Occipital lobe (tissue), 2 donors: ENCODE results near the gene PRKG1. TPM values are rescaled to one million over a fixed set of nuclear protein-coding genes. Genes with fewer than 3 reads are reported as not detected.

ENCODE experiments used
- DNase-seq: peaks from one replicate; lab custom pipeline; 2025; lab: John Stamatoyannopoulos, UW
- total RNA-seq: library from RNA; depleted of rRNA; stranded (reverse); fragments of >200 nt; gene quantifications from one replicate; pipeline ENCODE4 v1.2.3, GENCODE V29; 2014

The PRKG1 gene
- total RNA-seq, 1 donor from 2014 or later = 24.2 TPM

DNA sequence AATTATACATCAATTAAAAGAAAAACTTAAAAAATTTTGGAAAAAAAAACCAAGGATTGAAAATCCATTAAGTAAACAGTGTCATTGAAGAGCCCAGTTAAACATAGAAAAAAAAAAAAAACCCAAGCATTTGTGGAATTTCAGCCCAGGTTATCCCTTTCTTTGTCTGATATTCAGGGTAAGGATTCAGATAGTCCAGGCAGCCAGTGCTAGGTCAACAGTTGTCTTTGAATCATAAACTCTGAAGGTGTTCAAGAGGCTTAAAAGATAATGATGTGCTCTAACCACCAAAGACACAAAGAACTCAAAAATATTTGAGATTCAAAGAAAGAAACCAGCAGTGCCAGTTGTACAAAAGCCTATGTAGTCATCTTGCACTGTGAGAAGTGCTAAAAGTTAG, 969.5 kb downstream of the PRKG1 start:
- no peak for DNase-seq

GRCh38 chr10:52048051-52048450, 973.8 kb downstream of the PRKG1 start:
- DNase-seq = no peak

DNA sequence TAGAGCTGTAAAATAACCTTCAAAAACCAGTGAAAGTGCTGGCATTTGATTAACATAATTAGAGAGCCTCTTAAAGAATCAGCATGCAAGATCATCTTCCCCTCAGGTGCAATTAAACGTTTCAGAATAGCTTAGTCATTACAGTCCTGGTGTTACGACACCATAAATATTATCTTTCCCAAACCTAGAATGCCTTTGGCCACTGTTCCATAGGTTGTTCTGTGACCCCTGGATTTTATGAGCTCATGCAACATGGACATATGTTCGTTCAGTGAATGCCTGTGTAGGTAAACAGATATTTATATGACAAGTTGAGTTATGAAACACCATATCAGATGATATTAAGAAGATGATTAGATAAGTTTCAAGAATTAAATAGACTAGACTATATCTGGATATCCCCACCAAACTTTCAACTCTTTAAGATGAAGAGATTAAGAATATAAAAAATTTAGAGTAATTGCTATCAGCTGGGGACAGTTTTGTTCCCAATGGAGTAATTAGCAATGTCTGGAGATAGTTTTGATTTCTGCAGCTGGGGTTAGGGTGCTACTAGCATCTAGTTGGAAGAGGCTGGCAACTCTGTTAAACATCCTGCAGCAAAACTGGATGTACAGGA, 976.3 kb downstream of the PRKG1 start:
- no peak for DNase-seq

DNA sequence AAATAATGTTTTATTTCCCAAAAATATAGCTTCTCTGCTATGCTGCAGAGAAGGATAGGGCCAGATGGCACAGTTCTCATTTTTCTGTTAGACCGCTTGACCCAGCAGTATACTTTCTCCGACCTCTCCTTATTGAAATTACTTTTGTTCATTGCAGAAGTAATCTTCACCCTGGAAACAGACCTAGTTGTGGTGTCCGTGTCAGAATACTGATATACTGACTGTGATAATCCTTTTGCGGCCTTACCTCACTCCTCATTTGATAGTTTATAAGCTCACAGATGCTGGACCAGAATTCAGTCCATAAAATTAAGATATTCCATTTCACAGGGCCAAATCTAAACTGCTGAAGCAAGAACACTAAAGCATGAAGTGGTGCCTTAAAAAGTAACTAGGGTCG, 979.2 kb downstream of the PRKG1 start:
- DNase-seq = no peak

DNA sequence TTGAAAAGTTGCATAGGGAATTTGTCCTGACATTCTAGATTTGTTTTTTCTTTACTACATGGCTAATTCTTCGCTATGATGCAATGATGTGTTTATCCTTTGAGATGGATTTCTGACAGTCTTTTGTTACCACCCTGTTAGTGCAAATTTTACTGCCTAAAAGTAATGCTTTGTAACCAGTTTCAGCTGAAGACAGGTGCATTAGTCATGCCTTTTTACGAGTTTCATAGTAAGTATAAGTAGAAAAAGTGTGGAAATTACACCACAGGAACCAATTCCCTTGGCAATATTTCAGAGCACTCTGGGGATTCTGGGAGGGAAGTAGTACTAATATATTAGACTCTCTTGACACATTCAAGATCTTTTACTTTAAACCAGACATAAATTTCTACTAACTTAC, 982.0 kb downstream of the PRKG1 start:
- DNase-seq = no peak

DNA sequence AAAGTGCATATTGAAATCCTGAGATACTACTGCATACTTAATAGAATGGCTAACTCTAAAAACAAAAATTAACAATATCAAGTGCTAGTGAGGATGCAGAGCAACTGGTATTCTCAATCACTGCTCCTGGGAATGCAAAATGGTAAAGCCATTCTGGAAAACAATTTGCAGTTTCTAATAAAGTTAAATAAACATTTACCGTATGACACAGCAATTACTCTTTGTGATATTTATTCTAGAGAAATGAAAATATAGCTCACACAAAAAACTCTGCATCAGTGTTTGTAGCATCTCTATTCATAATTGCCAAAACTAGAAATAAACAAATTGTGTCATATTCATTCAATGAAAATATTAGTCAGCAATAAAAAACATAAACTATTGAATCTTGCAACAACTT, 984.8 kb downstream of the PRKG1 start:
- DNase-seq = no peak

GRCh38 chr10:52063159-52063558, 988.9 kb downstream of the PRKG1 start:
- DNase-seq = no peak

GRCh38 chr10:52064084-52064845, 990.0 kb downstream of the PRKG1 start:
- no peak for DNase-seq

GRCh38 chr10:52066383-52066782, 992.1 kb downstream of the PRKG1 start:
- DNase-seq = no peak

DNA sequence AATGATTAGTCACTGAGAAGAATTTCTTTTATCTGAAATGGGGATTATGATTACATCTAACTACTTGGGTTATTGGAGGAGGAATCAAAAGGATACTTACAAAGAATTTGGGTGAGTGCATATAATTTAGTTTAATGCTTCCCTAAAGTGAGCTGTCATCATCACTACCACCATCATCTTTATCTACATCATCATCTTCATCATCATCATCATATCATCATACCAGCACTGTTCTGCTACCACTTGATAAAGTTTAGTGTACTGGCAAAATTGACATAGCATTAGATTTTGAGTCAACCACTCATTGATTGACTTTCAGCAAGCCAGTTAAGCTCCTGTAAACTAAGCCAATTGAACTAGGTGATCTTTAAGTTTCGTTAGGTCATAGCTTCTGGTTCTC, 994.2 kb downstream of the PRKG1 start:
- DNase-seq = no peak

- no peak for DNase-seq
Measured at GRCh38 chr10:52071814-52072213, 997.5 kb downstream of the PRKG1 start.

GRCh38 chr10:52074505-52075026, 1000.3 kb downstream of the PRKG1 start:
- no peak for DNase-seq

GRCh38 chr10:52077814-52078213, 1003.5 kb downstream of the PRKG1 start:
- no peak for DNase-seq

- DNase-seq = no peak
Measured at GRCh38 chr10:52078397-52078937, 1004.2 kb downstream of the PRKG1 start.

GRCh38 chr10:52082307-52082706, 1008.0 kb downstream of the PRKG1 start:
- no peak for DNase-seq

DNA sequence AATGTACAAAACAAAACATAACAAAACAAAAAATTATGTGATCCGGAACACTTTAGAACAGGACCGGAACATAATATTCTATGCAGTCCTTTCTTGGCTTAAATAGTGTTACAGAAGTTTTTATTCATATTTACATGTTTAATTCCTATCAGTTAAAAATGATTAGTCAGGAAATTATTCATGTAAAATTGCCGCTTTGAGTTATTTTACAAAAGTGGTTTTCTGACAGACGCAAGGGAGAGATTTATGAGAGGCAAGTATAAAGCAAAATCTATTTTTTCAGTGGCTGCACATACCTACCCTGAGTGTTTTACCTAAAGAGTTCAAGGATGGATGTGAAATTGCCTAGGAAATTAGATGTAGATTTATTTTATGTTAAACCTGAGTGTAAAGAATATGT, 1009.1 kb downstream of the PRKG1 start:
- DNase-seq = no peak

DNA sequence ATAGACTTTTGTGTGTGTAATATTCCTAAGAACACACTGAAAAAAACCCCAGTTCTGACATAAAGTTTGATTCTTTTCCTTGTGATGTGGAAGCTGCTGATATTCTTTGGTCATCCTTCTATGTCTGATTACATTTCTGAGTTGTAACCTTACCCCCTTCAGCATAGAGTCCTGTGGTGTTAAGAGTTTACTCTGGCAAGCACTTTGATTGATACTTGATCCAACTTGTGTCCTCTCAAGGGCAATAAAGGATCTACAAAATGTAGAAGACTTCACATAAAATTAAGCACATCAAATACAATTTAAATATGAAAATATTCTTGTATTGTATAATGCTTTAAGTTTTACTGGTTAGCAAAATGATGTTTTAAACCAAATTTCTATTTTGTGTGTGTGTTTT, 1018.1 kb downstream of the PRKG1 start:
- no peak for DNase-seq

- DNase-seq = no peak
Measured at GRCh38 chr10:52098130-52098529, 1023.8 kb downstream of the PRKG1 start.

DNA sequence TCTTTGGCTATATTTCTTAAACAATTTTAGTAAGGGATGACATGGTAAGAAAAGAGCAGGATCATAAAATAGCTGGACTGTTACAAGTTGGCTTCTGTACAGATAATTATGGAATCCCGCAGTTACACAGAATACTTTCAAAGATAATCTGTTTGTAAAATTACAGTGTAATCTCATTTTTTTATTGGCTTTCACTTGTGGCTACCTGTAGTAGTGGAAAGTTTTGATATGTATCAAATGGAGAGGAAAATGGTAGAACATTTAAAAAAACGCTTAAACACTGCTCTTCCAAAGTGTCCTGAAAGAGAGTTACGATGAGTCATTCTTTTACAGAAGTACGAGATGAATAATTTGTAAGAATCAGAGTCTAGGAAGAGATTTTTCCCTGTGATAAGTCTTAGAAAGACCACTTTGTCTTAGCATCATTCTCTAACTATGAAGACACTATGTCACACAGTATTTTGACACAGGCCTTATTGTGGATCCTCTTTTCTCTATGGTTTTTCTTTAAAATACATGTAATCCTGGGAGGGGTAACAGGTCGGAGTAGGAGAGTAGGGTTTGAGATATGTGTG, 1024.8 kb downstream of the PRKG1 start:
- DNase-seq = no peak

- no peak for DNase-seq
Measured at GRCh38 chr10:52100011-52100547, 1025.8 kb downstream of the PRKG1 start.

DNA sequence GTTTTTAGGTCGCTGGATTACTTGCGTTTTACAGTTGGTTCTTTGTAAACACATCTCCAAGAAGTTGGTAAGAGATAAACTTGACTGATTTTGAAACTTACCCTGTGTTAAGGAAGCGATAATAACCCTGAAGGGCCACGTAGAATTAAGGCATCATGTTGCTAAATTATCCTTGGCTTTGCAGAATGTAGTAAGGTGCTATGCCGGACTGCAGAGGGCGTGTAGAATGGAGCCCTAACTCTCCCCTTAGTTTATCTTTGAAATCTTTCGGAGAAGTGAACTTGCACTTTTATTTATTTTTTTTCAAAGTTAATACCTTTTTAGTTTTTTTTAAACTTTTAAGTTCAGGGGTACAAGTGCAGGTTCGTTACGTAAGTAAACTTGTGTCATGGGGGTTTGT, 1031.0 kb downstream of the PRKG1 start:
- no peak for DNase-seq

DNA sequence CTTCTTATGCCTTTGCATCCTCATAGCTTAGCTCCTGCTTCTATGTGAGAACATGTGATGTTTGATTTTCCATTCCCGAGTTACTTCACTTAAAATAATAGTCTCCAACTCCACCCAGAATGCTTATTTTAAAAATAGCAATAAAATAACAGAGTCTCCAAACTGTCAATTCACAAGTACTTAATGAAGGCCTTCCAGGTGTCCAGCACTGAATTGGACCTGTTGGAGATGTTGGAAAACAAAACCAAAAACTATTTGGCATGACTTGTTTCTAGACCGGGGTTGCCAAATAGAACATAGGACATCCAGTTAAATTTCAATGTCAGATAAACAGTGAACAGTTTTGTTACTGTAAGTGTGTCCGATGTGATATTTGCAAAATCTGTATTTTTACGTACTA, 1031.7 kb downstream of the PRKG1 start:
- DNase-seq = no peak
